Omental fat pad (tissue), 4 donors: ENCODE data around the gene CRIP3. TPM values are rescaled to one million over a fixed set of nuclear protein-coding genes. Genes with fewer than 3 reads are reported as not detected.

Experiments used
- ATAC-seq: fragments of 150-250 bp; one replicate; pipeline ENCODE4 v1.9.1; 2016; ENCODE audit warnings: mild to moderate bottlenecking, moderate library complexity; ENCODE audit not compliant: low FRiP score
- DNase-seq: peaks from one replicate; pipeline ENCODE4 v3.0.0-alpha.2; 2019; ENCODE audit warnings: low spot score
- CTCF ChIP-seq, 3 donors: fragments of 450-650 bp; IDR thresholded peaks; one replicate each; pipeline ENCODE4 v1.5.1; 2016 to 2017; ENCODE audit warnings: antibody characterized with exemption in 3 of 3, mild to moderate bottlenecking in 3 of 3, moderate library complexity in 2 of 3
- total RNA-seq, 4 donors: library from RNA; depleted of rRNA; stranded (reverse); fragments of >200 nt; gene quantifications; one replicate each; pipeline ENCODE4 v1.1.0, GENCODE V29; 2016

CRIP3 gene
- total RNA-seq, 4 donors from 2014 or later = 0.84 to 7.9 (median 0.94) TPM; not detected in 1

GRCh38 chr6:43338243-43338642, 29.6 kb upstream of the CRIP3 start:
- TF ChIP-seq CTCF (IDR thresholded peaks at IDR 0.05) = no peak
- no peak for ATAC-seq
- no peak for DNase-seq

GRCh38 chr6:43336382-43336781, 27.8 kb upstream of the CRIP3 start:
- TF ChIP-seq CTCF (IDR thresholded peaks at IDR 0.05) = no peak
- DNase-seq = no peak
- ATAC-seq = no peak

GRCh38 chr6:43335469-43335868, 26.8 kb upstream of the CRIP3 start:
- ATAC-seq (no peak), DNase-seq (no peak)
- no peak for TF ChIP-seq CTCF (IDR thresholded peaks at IDR 0.05)

GRCh38 chr6:43334466-43335095, 26.0 kb upstream of the CRIP3 start:
- TF ChIP-seq CTCF (IDR thresholded peaks at IDR 0.05) = no peak
- DNase-seq = no peak
- ATAC-seq = peak; percentile 66

- no peak for TF ChIP-seq CTCF (IDR thresholded peaks at IDR 0.05)
- DNase-seq (no peak), ATAC-seq (no peak)
Measured at GRCh38 chr6:43331891-43332290, 23.3 kb upstream of the CRIP3 start.

GRCh38 chr6:43331470-43331869, 22.8 kb upstream of the CRIP3 start:
- no peak for TF ChIP-seq CTCF (IDR thresholded peaks at IDR 0.05)
- ATAC-seq (no peak), DNase-seq (no peak)

GRCh38 chr6:43328528-43328927, 19.9 kb upstream of the CRIP3 start:
- DNase-seq (no peak), ATAC-seq (no peak)
- TF ChIP-seq CTCF (IDR thresholded peaks at IDR 0.05) = no peak
